ENCODE measurements around the gene ZBED2. TPM values are rescaled to one million over a fixed set of nuclear protein-coding genes. Genes with fewer than 3 reads are reported as not detected.

The ZBED2 gene
- total and polyA plus RNA-seq, 2 experiments from 2014 or later, result 0.50 to 0.66 TPM

GRCh38 chr3:111571282-111571681 is 23.9 kb downstream of the ZBED2 start:
- TF ChIP-seq CTCF (IDR thresholded peaks at IDR 0.05; ENCODE audit: poor library complexity) (no peak), EZH2 (IDR thresholded peaks at IDR 0.05; ENCODE audit: borderline replicate concordance) (no peak), EZH2phosphoT487 (IDR thresholded peaks at IDR 0.05; ENCODE audit: low read depth, severe bottlenecking, unreplicated experiment) (no peak)
- H3K9me2 ChIP-seq (replicated peaks; ENCODE audit: insufficient read depth), result no peaks in the 10 kb centered on the region
- H3K4me2 ChIP-seq, result no peak overlapping the region
- no peak for DNase-seq (ENCODE audit: low spot score)
- 69% methylated on average over 1 of the region's 1 CpG for WGBS (ENCODE audit: low lambda C conversion rate, missing lambda C conversion rate)
- H3K4me3 ChIP-seq, result no peak overlapping the region
- H3K27ac ChIP-seq, result no peak overlapping the region
- no peaks in the 10 kb centered on the region for H3K36me3 ChIP-seq (replicated peaks; ENCODE audit: insufficient read depth, low read depth)
- no peaks in the 10 kb centered on the region for H3K79me2 ChIP-seq
- H3K4me1 ChIP-seq (ENCODE audit: insufficient read depth), result no peaks in the 10 kb centered on the region
- H3K27me3 ChIP-seq, result no peaks in the 10 kb centered on the region
- H2AFZ ChIP-seq, result no peak overlapping the region
- H4K20me1 ChIP-seq (ENCODE audit: insufficient read depth, poor library complexity, severe bottlenecking), result no peaks in the 10 kb centered on the region
- H3K9me3 ChIP-seq (ENCODE audit: low read depth), result no peaks in the 10 kb centered on the region

GRCh38 chr3:111570404-111571030 is 24.6 kb downstream of the ZBED2 start:
- H4K20me1 ChIP-seq (ENCODE audit: insufficient read depth, poor library complexity, severe bottlenecking), result no peaks in the 10 kb centered on the region
- H3K4me3 ChIP-seq, result no peak overlapping the region
- H2AFZ ChIP-seq, result no peak overlapping the region
- DNase-seq (ENCODE audit: low spot score), result no peak
- TF ChIP-seq EZH2 (IDR thresholded peaks at IDR 0.05; ENCODE audit: borderline replicate concordance) (no peak), EZH2phosphoT487 (IDR thresholded peaks at IDR 0.05; ENCODE audit: low read depth, severe bottlenecking, unreplicated experiment) (no peak), CTCF (IDR thresholded peaks at IDR 0.05; ENCODE audit: poor library complexity) (no peak)
- H3K36me3 ChIP-seq (replicated peaks; ENCODE audit: insufficient read depth, low read depth), result no peaks in the 10 kb centered on the region
- no peaks in the 10 kb centered on the region for H3K9me3 ChIP-seq (ENCODE audit: low read depth)
- no peaks in the 10 kb centered on the region for H3K9me2 ChIP-seq (replicated peaks; ENCODE audit: insufficient read depth)
- H3K27ac ChIP-seq, result no peak overlapping the region
- H3K4me1 ChIP-seq (ENCODE audit: insufficient read depth), result no peaks in the 10 kb centered on the region
- WGBS (ENCODE audit: low lambda C conversion rate, missing lambda C conversion rate), result 95% methylated on average over 12 of the region's 12 CpGs
- no peaks in the 10 kb centered on the region for H3K79me2 ChIP-seq
- no peaks in the 10 kb centered on the region for H3K27me3 ChIP-seq
- H3K4me2 ChIP-seq, result no peak overlapping the region

- no peaks in the 10 kb centered on the region for H3K9me3 ChIP-seq (ENCODE audit: low read depth)
- no peaks in the 10 kb centered on the region for H4K20me1 ChIP-seq (ENCODE audit: insufficient read depth, poor library complexity, severe bottlenecking)
- no peaks in the 10 kb centered on the region for H3K27me3 ChIP-seq
- TF ChIP-seq CTCF (IDR thresholded peaks at IDR 0.05; ENCODE audit: poor library complexity) (no peak), EZH2phosphoT487 (IDR thresholded peaks at IDR 0.05; ENCODE audit: low read depth, severe bottlenecking, unreplicated experiment) (no peak), EZH2 (IDR thresholded peaks at IDR 0.05; ENCODE audit: borderline replicate concordance) (no peak)
- H3K9me2 ChIP-seq (replicated peaks; ENCODE audit: insufficient read depth), result no peaks in the 10 kb centered on the region
- no peaks in the 10 kb centered on the region for H3K4me1 ChIP-seq (ENCODE audit: insufficient read depth)
- H3K4me3 ChIP-seq, result no peak overlapping the region
- no peak overlapping the region for H3K27ac ChIP-seq
- H2AFZ ChIP-seq, result no peak overlapping the region
- H3K4me2 ChIP-seq, result no peak overlapping the region
- no peak for DNase-seq (ENCODE audit: low spot score)
- no peaks in the 10 kb centered on the region for H3K36me3 ChIP-seq (replicated peaks; ENCODE audit: insufficient read depth, low read depth)
- no peaks in the 10 kb centered on the region for H3K79me2 ChIP-seq
Measured at GRCh38 chr3:111568911-111569310, 26.2 kb downstream of the ZBED2 start.
